GM21786 (cell line): ENCODE data around the gene SLC50A1.

ENCODE experiments used
- ATAC-seq: cut with Tn5 transposase; IDR thresholded peaks from one replicate; pipeline ENCODE4 v1.9.1; 2021; ENCODE audit not compliant: unreplicated experiment

The SLC50A1 gene

GRCh38 chr1:155135415-155136028 lies at the start of gene SLC50A1:
SLC50A1 (plus strand) TSS chr1:155135852; CDS start chr1:155135912, 60 bp downstream.
- peak; percentile 63 for ATAC-seq

- no peak for ATAC-seq
These were observed 49.4 kb upstream of the SLC50A1 start for GRCh38 chr1:155086128-155086741.

- no peak for ATAC-seq
These were observed 48.7 kb upstream of the SLC50A1 start for GRCh38 chr1:155086856-155087535.

- no peak for ATAC-seq
These were observed 44.3 kb upstream of the SLC50A1 start for GRCh38 chr1:155091071-155092051.

GRCh38 chr1:155092131-155092530 lies 43.5 kb upstream of the SLC50A1 start:
- no peak for ATAC-seq

- no peak for ATAC-seq
These were observed 43.0 kb upstream of the SLC50A1 start for GRCh38 chr1:155092641-155093040.

GRCh38 chr1:155093911-155094621 lies 41.6 kb upstream of the SLC50A1 start:
- no peak for ATAC-seq

GRCh38 chr1:155094622-155094948 lies 41.1 kb upstream of the SLC50A1 start:
- no peak for ATAC-seq

- ATAC-seq = no peak
These were observed 36.3 kb upstream of the SLC50A1 start for GRCh38 chr1:155099331-155099730.

- ATAC-seq = no peak
These were observed 32.3 kb upstream of the SLC50A1 start for GRCh38 chr1:155103325-155103724.

- no peak for ATAC-seq
These were observed 30.8 kb upstream of the SLC50A1 start for GRCh38 chr1:155104605-155105534.

- no peak for ATAC-seq
These were observed 30.0 kb upstream of the SLC50A1 start for GRCh38 chr1:155105604-155106011.

- no peak for ATAC-seq
These were observed 28.8 kb upstream of the SLC50A1 start for GRCh38 chr1:155106862-155107261.

GRCh38 chr1:155107309-155108264 lies 28.1 kb upstream of the SLC50A1 start:
- no peak for ATAC-seq

- no peak for ATAC-seq
These were observed 27.4 kb upstream of the SLC50A1 start for GRCh38 chr1:155108296-155108695.

- ATAC-seq = no peak
These were observed 25.3 kb upstream of the SLC50A1 start for GRCh38 chr1:155110381-155110780.

GRCh38 chr1:155110826-155111225 lies 24.8 kb upstream of the SLC50A1 start:
- ATAC-seq = no peak

- no peak for ATAC-seq
These were observed 22.1 kb upstream of the SLC50A1 start for GRCh38 chr1:155113450-155113980.
